GM12864 (cell line): ENCODE measurements around the gene SERPINA5.

Experiments
- DNase-seq: peaks from one replicate; pipeline ENCODE4 v3.0.0-alpha.2; 2011; ENCODE audit warnings: low read depth
- H3K4me3 ChIP-seq: 2 replicates; pipeline ENCODE4 v1.5.1; 2011; ENCODE audit warnings: mild to moderate bottlenecking, low read depth, low read length, control low read depth
- CTCF ChIP-seq: IDR thresholded peaks from 2 replicates; pipeline ENCODE4 v1.5.1; 2011; ENCODE audit warnings: low read depth, mild to moderate bottlenecking, moderate library complexity, low read length, control low read depth, inconsistent platforms; ENCODE audit errors: missing control alignments

The SERPINA5 gene

GRCh38 chr14:94638339-94638738 is 57.1 kb downstream of the SERPINA5 start:
- no peak for DNase-seq
- no peak for TF ChIP-seq CTCF

GRCh38 chr14:94638961-94639817 is 58.0 kb downstream of the SERPINA5 start:
- no peak overlapping the region for H3K4me3 ChIP-seq
- DNase-seq, result no peak
- no peak for TF ChIP-seq CTCF

More at GRCh38 chr14:94638339-94638738, 57.1 kb downstream of the SERPINA5 start:
- no peak overlapping the region for H3K4me3 ChIP-seq

GRCh38 chr14:94640721-94641631 is 59.8 kb downstream of the SERPINA5 start:
- TF ChIP-seq CTCF, result no peak
- no peak for DNase-seq
- no peak overlapping the region for H3K4me3 ChIP-seq

- no peak for DNase-seq
- TF ChIP-seq CTCF, result no peak
- no peak overlapping the region for H3K4me3 ChIP-seq
These were observed 60.4 kb downstream of the SERPINA5 start for GRCh38 chr14:94641632-94641955.
